ENCODE results near the gene CHD5.

Gene CHD5

DNA sequence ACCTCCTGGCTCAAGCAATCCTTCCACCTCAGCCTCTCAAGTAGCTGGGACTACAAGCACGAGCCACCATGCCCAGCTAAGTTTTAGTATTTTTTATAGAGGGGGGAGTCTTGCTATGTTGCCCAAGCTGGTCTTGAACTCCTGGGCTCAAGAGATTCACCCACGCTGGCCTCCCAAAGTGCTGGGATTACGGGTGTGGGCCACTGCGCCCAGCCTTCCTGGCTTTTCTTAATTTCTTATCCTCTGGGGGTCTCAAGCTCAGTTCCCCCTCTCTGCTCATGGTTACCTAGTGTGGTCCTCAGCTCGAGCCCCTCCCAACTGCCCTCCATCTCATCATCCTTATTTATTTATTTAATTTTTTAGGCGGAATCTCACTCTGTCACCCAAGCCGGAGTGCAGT is 22.1 kb upstream of the CHD5 start:
- DNase-seq (ENCODE audit: low read depth in 2 of 3, low spot score in 1 of 3) = no peak

DNA sequence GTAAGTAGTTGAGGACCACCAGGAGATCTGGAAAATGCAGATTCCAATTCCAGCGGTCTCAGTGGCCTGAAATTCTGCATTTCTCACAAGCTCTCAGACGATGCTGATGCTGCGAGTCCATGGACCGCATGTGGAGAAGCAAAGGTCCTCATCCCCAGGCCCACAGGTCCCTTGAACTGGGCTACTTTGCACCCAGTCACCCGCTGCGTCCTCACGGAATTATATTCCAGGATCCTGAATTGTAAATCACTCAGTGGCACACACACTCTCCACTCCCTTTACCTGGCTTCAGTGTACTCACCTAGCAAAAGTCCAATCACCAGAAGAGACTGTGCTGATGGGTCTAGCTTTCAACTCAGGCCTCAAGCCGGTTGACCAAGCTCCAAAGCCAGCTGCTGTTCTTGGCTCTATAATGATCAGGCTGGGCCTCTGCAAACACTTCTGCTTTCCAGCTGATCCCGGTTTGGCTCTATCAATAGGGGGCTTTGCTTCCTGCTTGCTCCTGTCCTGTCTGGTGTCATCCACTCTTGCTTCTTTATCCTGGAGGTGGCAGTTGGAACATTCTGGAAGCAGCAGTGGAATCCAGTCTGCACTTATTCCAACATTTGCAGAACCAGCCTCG is 20.2 kb upstream of the CHD5 start:
- no peak for DNase-seq (ENCODE audit: low read depth in 2 of 3, low spot score in 1 of 3)

DNA sequence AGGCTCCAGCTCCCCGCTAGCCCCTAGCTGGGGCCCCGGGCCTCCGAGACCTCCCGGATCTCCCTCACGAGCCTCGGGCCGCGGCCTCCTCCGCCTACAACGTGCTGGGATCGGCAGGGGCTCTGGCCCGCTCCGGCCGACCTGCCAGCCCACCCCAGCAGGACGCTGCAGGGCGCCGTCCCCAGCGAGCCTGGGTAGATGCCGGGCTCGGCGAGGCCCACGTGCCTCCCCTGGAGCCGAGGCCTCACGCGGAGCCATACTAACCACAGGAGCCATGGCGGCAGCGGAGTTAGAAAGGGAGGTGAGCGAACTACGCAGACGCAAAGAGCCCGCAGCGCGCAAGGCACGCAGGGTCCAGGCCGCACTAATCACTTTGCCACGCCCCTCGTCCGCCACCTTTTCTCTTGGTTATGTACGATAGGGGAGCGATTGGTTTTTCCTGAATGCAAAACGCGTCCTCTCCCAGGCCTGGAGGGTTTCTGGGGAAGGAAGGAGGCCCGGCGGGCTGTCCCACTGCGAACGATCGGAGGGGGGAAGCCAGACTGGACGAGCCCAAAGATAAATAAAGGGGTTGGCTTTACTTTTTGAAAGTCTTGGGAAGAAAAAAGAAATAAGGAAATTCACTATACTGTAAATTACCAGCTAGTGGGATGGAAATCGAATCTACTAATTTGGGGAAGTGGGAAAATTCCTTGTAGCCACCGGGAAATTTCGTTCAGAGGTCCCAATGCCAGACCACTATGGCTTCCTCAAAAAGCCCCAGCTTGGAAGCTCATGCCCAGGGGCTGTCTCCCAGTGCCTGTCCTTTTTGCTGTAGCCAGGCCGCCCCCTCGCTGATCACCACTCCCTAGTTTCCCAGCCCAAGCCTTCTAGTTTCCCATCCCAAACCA is 19.4 kb upstream of the CHD5 start, which contains the start of gene RPL22:
Gene RPL22, minus strand, starts transcription at position 298 of the 890 bp plus-strand sequence. Its CDS starts 22 bp downstream, at position 276.
- peak; percentile 94 to 97 (median 97) for DNase-seq (ENCODE audit: low read depth in 2 of 3, low spot score in 1 of 3)

DNA sequence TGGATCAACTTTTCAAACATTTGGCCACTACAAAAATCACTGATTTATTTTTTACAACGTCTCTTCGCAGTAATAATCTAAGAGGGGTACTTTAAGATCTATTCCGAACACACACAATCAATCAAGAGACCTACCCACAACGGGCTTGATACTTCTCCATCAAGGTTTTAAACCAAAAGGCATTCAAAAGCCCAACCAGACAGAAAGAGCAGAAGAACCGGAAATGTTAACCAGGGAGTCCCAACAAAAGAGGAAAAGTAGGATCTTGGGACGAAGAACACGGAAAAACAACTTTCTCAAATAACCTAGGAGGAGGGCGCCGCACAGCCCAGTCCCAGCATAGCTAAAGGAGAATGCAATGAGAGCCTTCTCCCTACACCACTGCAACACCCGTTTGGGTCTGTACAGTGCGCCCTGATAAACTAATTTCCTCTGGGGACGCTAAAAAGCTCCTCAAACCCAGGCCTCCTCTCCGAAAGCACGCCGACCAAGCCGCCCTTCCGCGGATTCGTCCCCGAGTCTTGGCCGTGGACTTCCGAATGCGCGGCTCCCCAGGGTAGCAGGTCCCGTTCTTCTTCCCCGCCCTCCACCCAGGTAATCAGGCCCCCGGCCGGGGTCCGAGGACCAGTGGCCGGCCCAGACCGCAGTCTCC is 18.7 kb upstream of the CHD5 start:
- DNase-seq (ENCODE audit: low read depth in 2 of 3, low spot score in 1 of 3) = no peak

DNA sequence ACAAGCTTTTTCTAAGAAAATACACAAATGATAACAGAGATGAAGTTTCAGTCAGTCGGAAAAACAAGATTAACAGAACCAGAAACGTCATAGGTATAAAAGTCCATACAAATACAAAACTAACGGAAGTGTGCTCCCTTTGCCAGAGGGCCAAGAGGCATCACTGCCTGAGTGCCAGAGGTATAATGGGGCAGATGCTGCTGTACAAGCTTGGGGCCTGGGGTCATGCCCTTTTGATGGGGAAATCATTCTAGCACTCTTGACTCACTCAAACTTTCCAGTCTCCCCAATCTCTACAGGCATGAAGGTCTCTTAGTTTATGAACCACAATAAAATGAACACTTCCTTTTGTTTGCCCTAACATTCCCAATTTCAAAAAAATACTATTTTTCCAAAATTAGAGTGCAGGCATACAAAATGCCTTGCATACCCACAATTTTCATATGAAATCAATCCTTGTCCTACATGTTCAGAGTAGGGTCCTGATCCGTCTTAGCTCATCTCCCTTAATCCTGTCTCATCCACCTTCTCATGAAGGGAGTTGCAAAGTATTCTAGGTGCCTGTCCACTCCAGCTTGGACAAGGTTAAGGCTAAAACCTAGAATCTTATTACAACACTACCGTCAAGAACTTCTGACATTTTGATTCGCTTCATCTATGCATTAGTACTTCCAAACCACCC is 17.8 kb upstream of the CHD5 start:
- no peak for DNase-seq (ENCODE audit: low read depth in 2 of 3, low spot score in 1 of 3)

DNA sequence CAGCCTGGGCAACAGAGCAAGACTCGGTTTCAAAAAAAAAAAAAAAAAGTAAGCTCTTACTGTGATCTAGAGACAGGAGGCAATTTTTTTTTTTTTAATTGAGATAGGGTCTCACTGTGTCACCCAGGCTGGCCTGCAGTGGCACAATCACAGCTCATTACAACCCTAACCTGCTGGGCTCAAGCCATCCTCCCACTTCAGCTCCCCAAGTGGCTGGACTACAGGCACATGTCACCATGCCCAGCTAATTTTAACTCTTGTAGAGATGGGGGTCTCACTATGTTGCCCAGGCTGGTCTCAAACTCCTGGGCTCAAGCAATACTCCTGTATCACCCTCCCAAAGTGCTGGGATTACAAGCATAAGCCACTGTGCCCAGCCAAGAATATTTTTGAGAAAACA is 11.8 kb upstream of the CHD5 start:
- no peak for DNase-seq (ENCODE audit: low read depth in 2 of 3, low spot score in 1 of 3)

DNA sequence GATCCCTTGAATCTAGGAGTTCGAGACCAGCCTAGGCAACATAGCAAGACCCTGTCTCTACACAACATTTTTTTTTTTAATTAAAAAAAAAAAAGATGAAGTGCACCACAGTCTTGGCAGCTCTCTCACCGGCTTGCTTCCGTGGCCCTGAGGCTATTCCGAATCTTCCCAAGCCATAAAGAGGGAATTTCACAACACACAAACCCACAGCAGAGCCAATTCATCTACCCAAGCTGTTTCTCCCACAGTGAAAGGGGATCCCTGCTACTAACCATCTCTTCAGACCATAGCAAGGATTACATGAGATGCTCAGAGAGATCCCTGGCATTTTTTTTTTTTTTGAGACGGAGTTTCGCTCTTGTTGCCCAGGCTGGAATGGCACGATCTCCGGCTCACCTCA is 8.3 kb upstream of the CHD5 start:
- DNase-seq (ENCODE audit: low read depth in 2 of 3, low spot score in 1 of 3) = no peak

DNA sequence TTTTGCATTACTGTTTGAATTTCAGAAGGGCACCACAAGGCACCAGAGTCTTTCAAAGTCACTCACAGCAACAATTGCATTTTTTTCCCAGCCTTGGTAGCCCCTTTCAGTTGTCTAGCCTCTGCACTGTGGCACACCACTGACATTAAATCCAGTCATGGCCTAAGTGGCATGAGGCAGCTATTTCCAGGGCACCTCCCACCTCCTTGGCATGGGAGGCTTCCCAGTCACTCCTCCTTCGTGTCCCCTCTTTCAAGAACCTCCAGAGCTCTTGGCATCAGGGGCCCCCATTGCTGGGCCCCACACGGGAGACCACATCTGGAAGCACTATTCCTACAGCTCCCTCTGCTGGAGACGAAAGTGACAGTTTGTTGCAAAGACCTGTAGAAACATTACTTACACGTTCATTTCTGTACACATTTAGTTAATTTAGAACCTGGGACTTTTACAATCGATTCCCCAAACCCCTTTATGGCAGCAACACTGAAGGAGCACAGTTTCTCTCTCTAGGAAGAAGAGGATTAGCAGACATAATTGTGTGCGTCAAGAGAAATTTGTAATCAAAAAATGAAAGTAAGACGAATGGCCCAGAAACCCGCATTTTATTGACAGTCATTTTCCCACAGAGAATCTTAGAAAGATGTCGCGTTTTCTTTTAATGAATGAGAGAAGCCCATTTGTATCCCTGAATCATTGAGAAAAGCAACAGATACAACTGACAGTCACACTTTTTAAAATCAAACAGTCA is 5.7 kb upstream of the CHD5 start:
- no peak for DNase-seq (ENCODE audit: low read depth in 2 of 3, low spot score in 1 of 3)

DNA sequence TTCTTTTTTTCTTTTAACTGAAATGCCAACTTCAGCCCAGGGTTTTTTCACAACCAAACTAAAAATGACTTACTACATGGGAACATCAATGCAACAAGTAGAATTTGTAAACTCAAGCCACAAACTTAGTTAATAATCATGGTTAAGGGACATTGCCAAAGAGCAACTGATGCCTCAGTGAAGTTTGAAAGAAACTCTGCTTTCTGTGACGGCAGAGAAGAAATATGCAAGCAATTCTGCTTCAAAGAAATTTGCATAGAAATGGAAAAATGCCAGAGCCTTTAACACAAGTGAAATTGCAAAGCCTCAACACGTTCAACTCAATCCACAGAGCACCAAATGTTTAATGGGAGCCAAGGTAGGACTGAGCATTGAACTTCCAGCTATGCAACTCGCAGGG is 5.0 kb upstream of the CHD5 start:
- no peak for DNase-seq (ENCODE audit: low read depth in 2 of 3, low spot score in 1 of 3)

DNA sequence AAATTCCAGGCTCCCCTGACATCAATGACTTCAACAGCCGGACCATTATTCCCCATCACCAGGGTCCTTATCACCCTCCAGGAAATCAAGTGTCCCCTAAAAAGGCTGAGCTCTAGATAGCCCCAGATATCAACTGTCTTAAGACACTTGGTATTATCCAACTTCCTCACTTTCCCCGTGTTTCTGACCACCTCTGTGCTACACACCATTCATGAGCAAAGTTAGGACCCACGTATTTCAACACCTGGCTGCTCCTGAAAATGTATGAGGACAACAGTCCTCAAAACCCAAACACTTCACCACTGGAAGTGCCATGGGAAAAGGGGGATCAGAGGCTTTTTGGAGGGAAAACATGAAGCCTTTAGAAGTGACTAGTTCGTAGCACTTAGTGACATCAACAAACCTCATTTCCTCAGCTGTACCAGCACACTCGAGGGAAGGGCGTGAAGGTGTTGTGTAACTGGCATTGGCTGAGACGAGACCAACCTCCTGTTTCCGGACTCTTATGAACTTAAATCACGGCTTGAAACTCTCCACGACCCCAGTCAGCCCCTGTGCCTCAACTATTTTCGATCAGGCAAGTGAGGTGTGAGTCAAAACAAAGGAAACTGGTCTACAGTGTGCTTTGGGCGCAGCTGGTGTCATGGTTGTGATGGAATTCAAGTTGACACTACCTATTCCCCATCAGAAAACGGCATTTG is 4.1 kb upstream of the CHD5 start:
- no peak for DNase-seq (ENCODE audit: low read depth in 2 of 3, low spot score in 1 of 3)

DNA sequence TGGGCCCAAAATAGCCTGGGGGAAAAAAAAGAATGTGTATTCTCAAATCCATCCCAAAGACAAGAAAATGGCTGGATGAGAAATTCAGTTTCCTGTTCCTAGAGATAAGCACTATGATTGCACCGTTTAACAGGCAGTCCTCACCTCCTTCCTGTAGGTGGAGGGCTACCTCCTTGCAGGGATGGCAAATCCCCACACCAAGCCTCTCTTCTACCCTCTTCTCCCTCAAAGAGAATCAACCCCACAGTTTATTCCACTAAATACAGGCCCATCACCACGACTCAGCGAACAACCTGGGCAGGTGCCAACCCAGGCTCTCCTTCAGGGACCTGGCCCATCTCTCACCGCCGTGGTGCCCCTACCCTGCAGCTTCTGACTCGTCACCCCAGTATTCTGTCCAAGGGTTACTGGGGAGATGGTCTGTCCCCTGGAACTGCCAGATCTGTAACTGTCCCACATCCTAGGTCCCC is 3.4 kb upstream of the CHD5 start:
- no peak for DNase-seq (ENCODE audit: low read depth in 2 of 3, low spot score in 1 of 3)

DNA sequence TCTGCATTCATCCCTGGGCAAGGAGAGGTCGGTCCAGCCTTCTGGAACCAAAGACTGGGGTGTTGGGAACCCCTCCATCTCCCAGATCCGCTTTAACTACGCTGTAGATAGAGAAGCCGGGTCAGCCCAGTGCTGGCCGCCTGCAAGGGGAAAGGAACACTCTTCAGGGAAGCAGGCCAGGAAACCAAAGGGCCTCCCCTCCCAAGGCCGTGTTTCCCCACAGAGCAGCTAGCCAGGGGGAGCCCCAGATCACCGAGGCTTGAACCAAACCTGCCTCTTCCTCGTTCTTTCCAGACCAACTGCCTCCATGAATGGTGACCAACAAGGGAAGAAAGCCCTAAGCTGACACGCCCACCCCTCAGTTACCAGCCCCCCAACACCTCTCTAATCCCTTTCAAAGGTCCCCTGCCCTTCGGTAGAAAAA is 1.2 kb upstream of the CHD5 start:
- no peak for DNase-seq (ENCODE audit: low read depth in 2 of 3, low spot score in 1 of 3)

DNA sequence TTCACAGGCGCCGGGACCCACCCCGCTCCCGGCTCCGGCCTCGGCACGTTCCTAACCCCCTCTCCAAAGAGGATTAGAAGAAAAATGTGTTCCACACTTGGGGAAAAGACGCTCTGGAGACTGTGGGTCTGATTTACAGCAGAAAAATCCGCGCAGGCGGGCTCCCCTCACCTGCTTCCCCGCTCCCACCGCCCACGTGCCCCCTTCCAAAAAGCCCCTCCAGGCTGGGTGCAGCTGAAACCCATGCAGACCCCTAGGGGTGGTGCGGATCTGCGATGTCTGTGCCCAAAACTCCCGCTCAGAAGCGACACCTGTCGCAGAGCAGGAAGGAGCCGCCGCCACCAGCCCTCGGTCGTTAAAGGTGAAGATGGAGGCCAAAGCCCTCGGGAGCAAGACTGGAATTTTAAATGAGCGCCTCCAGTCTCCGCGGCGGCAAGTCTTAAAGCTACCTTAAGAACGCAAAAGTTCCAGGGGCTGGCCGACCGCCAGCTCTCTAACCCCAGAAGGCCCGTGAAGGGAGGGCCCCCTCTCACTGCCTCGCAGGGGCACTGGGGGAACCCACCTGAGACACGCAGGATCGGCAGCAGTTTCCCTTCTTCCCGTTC is 688 bp upstream of the CHD5 start:
- no peak for DNase-seq (ENCODE audit: low read depth in 2 of 3, low spot score in 1 of 3)

DNA sequence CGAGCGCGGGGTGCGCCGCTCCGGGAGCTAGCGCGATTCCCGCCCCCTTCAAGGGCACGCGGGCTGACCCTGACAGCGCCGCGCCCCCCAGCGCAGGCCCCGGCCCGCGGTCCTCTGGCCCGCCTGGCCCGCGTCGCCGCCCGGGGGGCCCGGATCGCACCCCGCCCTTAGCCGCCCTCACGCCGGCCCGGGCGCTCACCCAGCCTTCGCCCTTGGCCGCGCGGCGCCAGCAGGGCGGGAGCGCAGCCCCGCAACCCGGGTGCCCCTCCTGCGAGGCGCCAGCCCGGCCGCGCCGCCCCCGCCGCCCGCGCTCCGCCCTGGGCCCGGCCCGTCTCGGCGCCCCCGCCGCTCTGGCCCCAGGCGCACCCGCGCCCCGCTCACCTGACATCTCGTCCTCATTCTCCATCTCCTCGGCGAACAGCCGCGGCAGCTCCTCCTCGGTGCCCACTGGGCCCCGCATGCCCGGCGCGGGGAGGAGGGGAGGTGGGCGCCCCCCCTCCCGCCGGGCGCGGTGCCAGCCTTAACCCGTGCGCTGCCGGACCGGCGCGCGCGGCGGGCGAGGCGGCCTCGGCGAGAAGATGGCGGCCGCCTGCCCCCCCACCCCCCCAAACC is 451 bp downstream of the CHD5 start:
- no peak for DNase-seq (ENCODE audit: low read depth in 2 of 3, low spot score in 1 of 3)

DNA sequence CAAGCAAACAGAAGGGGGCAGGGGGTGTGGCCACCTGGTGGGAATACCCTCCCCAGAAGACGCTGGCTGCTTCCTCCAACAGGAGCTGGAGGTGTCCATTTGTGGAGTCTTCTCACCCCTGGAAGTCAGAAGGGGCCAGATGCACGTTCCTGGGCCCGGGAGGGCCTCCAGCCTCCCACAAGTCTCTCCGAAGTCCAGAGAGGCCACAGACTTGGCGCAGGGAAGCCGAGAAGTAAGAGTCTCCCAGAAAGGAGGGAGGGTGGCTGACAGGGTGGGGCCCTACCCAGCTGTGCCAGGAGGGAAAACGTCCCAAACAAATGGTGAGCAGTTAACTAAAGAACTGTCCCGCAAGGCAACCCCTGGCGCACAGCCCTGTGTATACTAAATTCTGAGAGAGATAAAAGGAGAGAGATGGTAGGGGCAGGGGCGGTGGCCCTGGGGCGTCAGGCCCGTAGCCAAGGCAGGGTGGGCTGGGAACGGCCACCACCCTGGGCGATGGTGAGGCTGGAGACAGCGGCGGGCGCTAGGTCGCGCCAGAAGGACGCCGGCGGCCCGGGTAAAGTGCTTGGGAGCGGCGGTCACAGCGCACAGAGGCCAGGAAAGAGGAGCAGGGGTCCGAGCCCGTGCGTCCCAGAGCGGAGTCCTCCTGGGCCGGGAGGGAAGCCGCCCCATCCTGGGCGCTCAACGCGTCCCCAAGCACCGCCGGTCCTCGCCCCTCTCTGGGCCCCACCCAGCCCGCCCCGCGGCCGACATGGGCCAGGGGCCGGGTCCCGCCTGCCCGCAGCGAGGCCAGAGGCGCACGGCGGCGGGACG is 1.2 kb downstream of the CHD5 start:
- no peak for DNase-seq (ENCODE audit: low read depth in 2 of 3, low spot score in 1 of 3)

DNA sequence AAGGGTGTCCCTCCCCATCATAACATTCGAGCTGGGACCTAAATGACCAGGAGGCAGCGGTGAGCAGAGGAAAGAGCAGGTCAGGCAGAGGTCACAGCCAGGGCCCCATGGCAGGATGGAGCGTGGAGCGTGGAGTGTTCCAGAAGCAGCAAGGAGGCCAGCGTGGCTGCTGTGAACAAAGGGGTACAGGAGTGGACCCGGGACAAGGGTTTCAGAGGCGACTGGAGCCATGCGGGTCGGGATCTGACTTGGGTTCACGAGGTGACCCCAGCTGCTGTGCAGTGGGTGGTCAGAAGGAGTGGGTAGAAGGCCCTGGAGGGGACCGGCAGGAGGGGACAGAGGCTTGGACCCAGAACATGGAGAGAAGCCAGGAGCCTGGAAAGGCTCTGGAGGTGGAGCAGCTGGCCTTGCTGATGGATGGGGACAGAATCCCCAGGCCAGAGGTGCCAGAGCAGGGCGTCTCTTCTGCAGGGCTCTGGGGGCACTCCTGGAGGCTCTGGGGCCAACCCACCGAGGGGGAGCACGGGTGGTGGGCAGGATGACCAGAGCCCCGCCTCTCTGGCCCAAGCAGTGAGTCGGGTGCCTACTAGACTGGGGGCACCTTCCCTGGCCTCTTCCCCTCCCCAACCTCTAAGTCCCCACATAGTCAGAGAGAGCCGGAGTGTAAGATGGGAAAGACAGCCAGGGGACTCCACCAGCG is 2.3 kb downstream of the CHD5 start:
- DNase-seq (ENCODE audit: low read depth in 2 of 3, low spot score in 1 of 3) = no peak

DNA sequence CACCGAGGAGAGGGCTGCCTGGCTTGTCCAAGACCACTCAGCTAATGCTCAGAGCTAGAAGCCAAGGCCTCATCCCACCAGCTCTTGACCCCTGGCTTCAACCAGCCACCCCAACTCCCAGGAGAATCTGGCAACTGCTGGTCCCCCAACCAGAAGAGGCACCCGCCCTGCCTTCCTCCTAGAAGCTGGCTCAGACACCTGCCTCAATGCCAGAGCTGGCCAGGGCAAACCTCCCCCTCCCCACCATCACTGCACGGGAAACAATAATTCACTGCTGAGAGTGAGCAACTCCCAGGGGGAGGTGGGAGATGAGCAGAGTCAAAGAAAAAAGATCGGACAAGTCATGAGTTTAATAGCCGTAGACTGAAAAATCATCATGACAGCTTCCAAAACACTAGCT is 3.3 kb downstream of the CHD5 start:
- no peak for DNase-seq (ENCODE audit: low read depth in 2 of 3, low spot score in 1 of 3)

DNA sequence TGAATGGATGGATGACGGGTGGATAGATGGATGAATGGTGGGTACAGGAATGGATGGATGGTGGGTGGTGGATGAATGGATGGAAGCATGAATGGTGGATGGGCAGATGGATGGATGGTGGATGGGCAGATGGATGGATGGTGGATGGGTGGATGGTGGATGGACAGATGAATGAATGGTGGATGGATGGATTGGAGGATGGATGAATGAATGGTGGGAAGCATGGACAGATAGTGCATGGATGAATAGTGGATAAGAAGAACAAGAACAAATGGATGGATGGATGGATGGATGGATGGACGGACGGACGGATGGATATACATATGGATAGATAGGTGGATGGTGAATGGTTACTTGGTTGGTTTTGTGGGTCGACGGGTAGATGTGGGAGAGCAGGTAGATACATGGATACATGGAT is 4.7 kb downstream of the CHD5 start:
- no peak for DNase-seq (ENCODE audit: low read depth in 2 of 3, low spot score in 1 of 3)

Measured in stimulated activated CD4-positive, alpha-beta T cell treated with anti-CD3 and anti-CD28 coated beads, Interleukin-12 subunit alpha, Interleukin-12 subunit beta, amount 100 ng/mL, for 48 hours (primary cell).